GM13976 (cell line): ENCODE measurements around the gene APRT.

ENCODE experiments used
- DNase-seq: peaks from one replicate; pipeline ENCODE4 v3.0.0; 2012; ENCODE audit warnings: low spot score
- CTCF ChIP-seq: IDR thresholded peaks from 2 replicates; pipeline ENCODE4 v1.5.1; 2012; ENCODE audit warnings: borderline replicate concordance, mild to moderate bottlenecking; ENCODE audit not compliant: insufficient read depth; ENCODE audit errors: extremely low read depth, missing control alignments, control extremely low read depth
- in situ Hi-C: fragments of 300-500 bp; cut with MboI; formaldehyde crosslinking; loops from one replicate; pipeline ENCODE4 v1.12.0; 2022; ENCODE audit warnings: low sequenced_read_pairs, mixed read lengths, inconsistent platforms; ENCODE audit not compliant: unreplicated experiment

Gene APRT

GRCh38 chr16:88818575-88818874 is 6.8 kb upstream of the APRT start:
- no peak for TF ChIP-seq CTCF
- no peak for DNase-seq
- in situ Hi-C loops: no loop called here

DNA sequence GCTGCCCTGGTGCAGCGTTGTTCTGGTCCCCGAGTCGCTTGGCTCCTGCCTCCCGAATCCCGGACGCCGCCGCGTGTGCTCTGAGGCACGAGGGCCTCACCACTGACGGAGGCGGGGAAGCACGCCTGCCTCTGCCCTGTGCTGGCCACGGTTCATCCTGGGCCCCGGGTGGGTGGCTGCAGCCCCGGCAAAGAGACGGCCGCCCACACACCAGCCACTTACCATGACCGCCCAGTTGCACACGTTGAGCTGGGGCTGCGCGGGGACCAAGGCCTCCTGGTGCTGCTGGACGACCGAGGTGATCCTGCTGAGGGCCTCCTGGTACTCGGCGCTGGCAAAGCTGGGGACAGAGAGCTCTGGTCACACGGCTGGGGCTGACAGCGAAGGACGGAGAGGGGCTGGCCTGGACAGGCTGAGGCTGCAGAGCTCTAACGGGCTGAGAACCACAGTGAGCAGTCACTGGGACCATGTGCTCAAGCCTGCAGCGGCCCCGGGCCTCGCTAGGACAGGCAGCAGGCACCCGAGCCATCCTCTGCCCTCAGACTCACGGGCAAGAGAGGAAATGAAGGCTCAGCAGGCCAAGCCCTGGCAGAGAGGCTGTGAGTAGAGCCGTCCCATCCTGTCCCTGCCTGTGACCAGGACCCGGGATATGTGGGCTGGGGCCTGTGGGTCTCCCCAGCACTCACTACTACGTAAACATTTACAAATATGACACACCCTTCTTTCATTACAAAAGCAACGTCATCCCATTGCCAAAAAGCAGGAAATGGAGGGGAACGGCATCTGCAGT is 6.3 kb upstream of the APRT start:
- in situ Hi-C loops: no loop called here
- TF ChIP-seq CTCF: no peak
- DNase-seq: no peak

- in situ Hi-C loops: no loop called here
- no peak for TF ChIP-seq CTCF
- DNase-seq: no peak
Measured at GRCh38 chr16:88816736-88817535, 5.2 kb upstream of the APRT start.

- peak; percentile 73 for DNase-seq
- TF ChIP-seq CTCF: peak; percentile 77
- in situ Hi-C loops: no loop called here
Measured at GRCh38 chr16:88815901-88816589, 4.3 kb upstream of the APRT start.

DNA sequence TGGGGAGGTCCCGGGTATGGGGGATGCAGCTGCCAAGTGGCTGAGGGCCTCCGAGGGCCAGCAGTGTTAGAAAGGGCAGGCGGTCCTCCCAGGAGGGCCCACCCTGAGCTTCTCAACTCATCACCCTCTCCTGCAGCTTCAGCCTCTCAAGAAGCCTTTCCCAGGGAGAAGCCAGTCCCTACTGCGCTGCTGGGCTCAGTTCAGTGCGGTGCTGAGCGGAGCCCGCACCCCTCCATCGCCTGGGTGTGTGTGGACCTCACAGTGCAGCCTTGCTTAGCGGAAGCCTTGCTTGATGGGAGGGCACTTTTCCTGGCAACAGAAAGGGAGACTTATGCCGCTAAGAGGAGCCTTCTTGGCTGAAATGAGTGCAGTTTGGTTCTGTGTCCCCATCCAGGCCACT is 3.5 kb upstream of the APRT start:
- in situ Hi-C loops: no loop called here
- no peak for DNase-seq
- no peak for TF ChIP-seq CTCF

DNA sequence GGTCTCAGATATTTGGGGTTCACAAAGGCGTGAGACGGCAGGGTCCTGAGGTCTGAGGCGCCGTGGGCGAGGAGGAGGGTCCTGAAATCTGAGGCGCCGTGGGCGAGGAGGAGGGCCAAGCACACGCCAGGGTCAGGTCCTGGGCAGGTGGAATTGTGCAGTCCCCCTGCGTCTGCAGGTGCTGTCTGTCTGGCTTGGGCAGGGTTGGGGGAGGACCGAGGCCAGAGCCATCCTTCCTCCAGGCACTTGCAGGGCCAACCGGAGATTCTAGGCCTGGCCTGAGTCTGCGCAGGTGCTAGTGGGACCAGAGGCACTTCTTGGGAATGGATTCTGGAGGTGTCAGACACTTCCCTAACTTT is 2.4 kb upstream of the APRT start:
- DNase-seq: no peak
- in situ Hi-C loops: no loop called here
- TF ChIP-seq CTCF: no peak
